Ishikawa (cell line): ENCODE results near the gene GOSR2.

Source experiments
- CEBPB ChIP-seq: IDR thresholded peaks from 2 replicates; pipeline ENCODE4 v1.6.1; 2012
- CREB1 ChIP-seq: IDR thresholded peaks from 2 replicates; pipeline ENCODE4 v1.6.1; 2012; ENCODE audit warnings: low read depth

GRCh38 chr17:46976626-46977270, 53.8 kb downstream of the GOSR2 start:
- TF ChIP-seq CREB1, result no peak
- no peak for TF ChIP-seq CEBPB
